ENCODE data around the gene CCDC182.
A peak's percentile ranks its signal among the peaks of the same experiment; 100 is the strongest.

Gene CCDC182

GRCh38 chr17:57720386-57721035, 24.6 kb downstream of the CCDC182 start:
- DNase-seq (ENCODE audit: extremely low read depth, low read depth): no peak
- no peak for TF ChIP-seq CTCF (IDR thresholded peaks at IDR 0.05; ENCODE audit: low read depth, low read length, missing control alignments)
- H3K4me3 ChIP-seq (replicated peaks; ENCODE audit: low read depth, low read length): no peak overlapping the region

- TF ChIP-seq CTCF (IDR thresholded peaks at IDR 0.05; ENCODE audit: low read depth, low read length, missing control alignments): no peak
- DNase-seq (ENCODE audit: extremely low read depth, low read depth): no peak
- H3K4me3 ChIP-seq (replicated peaks; ENCODE audit: low read depth, low read length): no peak overlapping the region
These were observed 26.2 kb downstream of the CCDC182 start for GRCh38 chr17:57718878-57719277.

- H3K4me3 ChIP-seq (replicated peaks; ENCODE audit: low read depth, low read length): no peak overlapping the region
- TF ChIP-seq CTCF (IDR thresholded peaks at IDR 0.05; ENCODE audit: low read depth, low read length, missing control alignments): no peak
- no peak for DNase-seq (ENCODE audit: extremely low read depth, low read depth)
These were observed 29.1 kb downstream of the CCDC182 start for GRCh38 chr17:57715981-57716380.

GRCh38 chr17:57714665-57715180, 30.4 kb downstream of the CCDC182 start:
- peak; percentile 16 for DNase-seq (ENCODE audit: extremely low read depth, low read depth)
- TF ChIP-seq CTCF (IDR thresholded peaks at IDR 0.05; ENCODE audit: low read depth, low read length, missing control alignments): no peak
- no peak overlapping the region for H3K4me3 ChIP-seq (replicated peaks; ENCODE audit: low read depth, low read length)

GRCh38 chr17:57713140-57713539, 32.0 kb downstream of the CCDC182 start:
- no peak overlapping the region for H3K4me3 ChIP-seq (replicated peaks; ENCODE audit: low read depth, low read length)
- no peak for DNase-seq (ENCODE audit: extremely low read depth, low read depth)
- TF ChIP-seq CTCF (IDR thresholded peaks at IDR 0.05; ENCODE audit: low read depth, low read length, missing control alignments): no peak

GRCh38 chr17:57708410-57708809, 36.7 kb downstream of the CCDC182 start:
- no peak overlapping the region for H3K4me3 ChIP-seq (replicated peaks; ENCODE audit: low read depth, low read length)
- DNase-seq (ENCODE audit: extremely low read depth, low read depth): no peak

More at GRCh38 chr17:57708410-57708809, 36.7 kb downstream of the CCDC182 start:
- no peak for TF ChIP-seq CTCF (IDR thresholded peaks at IDR 0.05; ENCODE audit: low read depth, low read length, missing control alignments)

All from HFF-Myc (cell line).